ENCODE measurements around the gene TTLL9.
A peak's percentile ranks its signal among the peaks of the same experiment; 100 is the strongest.

TTLL9 gene

DNA sequence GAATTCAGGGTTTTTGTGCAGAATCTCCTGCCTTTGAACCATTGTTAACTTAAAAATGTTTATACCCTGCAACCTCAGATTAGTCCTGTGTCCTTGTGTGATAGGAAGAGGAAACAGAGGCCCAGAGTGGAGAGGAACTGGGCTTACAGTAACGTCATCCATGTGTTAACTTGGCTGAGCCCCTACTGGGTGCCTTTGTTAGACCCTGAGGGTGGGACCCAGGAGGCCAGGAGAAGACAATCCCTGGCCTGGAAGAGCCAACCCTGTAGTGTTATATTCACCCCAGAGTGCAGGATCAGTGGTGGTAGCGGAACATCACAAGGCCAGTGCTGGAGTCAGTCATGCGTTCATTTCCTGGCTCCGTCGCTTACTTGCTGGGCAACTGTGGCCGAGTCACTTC, 40.7 kb upstream of the TTLL9 start:
- H3K9me3 ChIP-seq (ENCODE audit: control insufficient read depth in 2 of 2, low read length in 2 of 2), result no peaks in the 10 kb centered on the region
- no peak overlapping the region for H3K4me3 ChIP-seq (ENCODE audit: low read length in 2 of 2)
- no peak overlapping the region for H3K27ac ChIP-seq (ENCODE audit: low read depth in 2 of 2, low read length in 2 of 2)
- H3K4me1 ChIP-seq (ENCODE audit: control insufficient read depth in 2 of 2, insufficient read depth in 2 of 2, low read length in 2 of 2), result no peaks in the 10 kb centered on the region
- no peaks in the 10 kb centered on the region for H3K36me3 ChIP-seq (ENCODE audit: control insufficient read depth in 2 of 2, insufficient read depth in 2 of 2, low read length in 2 of 2)
- no peak overlapping the region for H3K9ac ChIP-seq (ENCODE audit: low read depth in 1 of 2, low read length in 2 of 2)
- no peaks in the 10 kb centered on the region for H3K27me3 ChIP-seq (ENCODE audit: control insufficient read depth in 2 of 2, insufficient read depth in 2 of 2, low read length in 2 of 2)

DNA sequence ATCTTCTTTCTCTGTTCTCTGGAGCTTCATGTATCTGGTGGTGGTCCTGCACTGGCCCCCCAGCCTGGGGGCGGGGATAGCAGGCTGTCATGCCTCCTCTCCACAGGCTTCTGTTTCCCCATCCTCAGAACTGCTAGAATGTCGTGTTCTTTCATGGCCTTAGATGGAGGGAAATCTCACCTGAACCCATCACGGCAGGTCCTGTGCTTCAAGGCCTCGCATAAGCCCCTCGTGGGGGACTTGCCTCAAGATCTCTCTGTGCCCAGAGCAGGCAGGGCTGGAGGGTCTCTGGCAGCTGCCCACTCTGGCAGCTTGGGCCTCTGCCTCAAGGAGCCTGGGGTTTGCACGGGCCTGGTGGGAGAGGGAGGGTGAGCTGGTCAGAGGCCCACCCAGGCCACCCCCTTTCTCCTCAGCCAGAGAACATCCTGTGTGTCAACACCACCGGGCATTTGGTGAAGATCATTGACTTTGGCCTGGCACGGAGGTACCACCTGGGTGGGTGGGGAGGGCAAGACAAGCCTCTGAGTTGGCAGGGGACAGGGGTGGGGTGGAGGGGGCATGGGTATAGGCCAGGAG, 39.9 kb upstream of the TTLL9 start:
- H3K9me3 ChIP-seq (ENCODE audit: control insufficient read depth in 2 of 2, low read length in 2 of 2), result no peaks in the 10 kb centered on the region
- H3K4me1 ChIP-seq (ENCODE audit: control insufficient read depth in 2 of 2, insufficient read depth in 2 of 2, low read length in 2 of 2), result peaks cover 1 to 3% of the 10 kb centered on the region in 2 donors
- H3K9ac ChIP-seq (ENCODE audit: low read depth in 1 of 2, low read length in 2 of 2), result no peak overlapping the region
- H3K27ac ChIP-seq (ENCODE audit: low read depth in 2 of 2, low read length in 2 of 2), result no peak overlapping the region
- H3K36me3 ChIP-seq (ENCODE audit: control insufficient read depth in 2 of 2, insufficient read depth in 2 of 2, low read length in 2 of 2), result no peaks in the 10 kb centered on the region
- no peak overlapping the region for H3K4me3 ChIP-seq (ENCODE audit: low read length in 2 of 2)
- H3K27me3 ChIP-seq (ENCODE audit: control insufficient read depth in 2 of 2, insufficient read depth in 2 of 2, low read length in 2 of 2), result no peaks in the 10 kb centered on the region

DNA sequence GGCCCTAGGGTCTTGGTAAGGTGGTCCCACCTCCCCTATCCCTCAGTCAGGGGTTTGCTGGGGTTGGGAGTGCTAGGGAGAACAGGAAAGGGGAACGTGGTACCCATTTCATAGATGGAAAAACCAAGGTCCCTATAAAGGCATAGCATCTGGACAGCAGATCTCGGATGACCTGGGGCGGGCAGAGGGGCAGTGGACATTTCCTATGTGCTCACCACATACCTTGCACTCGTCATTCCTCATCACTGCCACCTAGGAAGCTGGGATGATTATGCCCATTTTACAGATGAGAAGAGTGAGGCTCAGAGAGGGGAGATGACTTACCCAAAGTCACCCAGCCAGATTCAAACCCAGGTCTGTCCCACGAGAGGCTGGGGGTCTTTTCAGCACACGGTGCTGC, 39.2 kb upstream of the TTLL9 start:
- H3K4me3 ChIP-seq (ENCODE audit: low read length in 2 of 2), result no peak overlapping the region
- no peaks in the 10 kb centered on the region for H3K27me3 ChIP-seq (ENCODE audit: control insufficient read depth in 2 of 2, insufficient read depth in 2 of 2, low read length in 2 of 2)
- H3K9ac ChIP-seq (ENCODE audit: low read depth in 1 of 2, low read length in 2 of 2), result no peak overlapping the region
- H3K27ac ChIP-seq (ENCODE audit: low read depth in 2 of 2, low read length in 2 of 2), result no peak overlapping the region
- H3K4me1 ChIP-seq (ENCODE audit: control insufficient read depth in 2 of 2, insufficient read depth in 2 of 2, low read length in 2 of 2), result peaks cover 8 to 9% of the 10 kb centered on the region in 2 donors
- no peaks in the 10 kb centered on the region for H3K36me3 ChIP-seq (ENCODE audit: control insufficient read depth in 2 of 2, insufficient read depth in 2 of 2, low read length in 2 of 2)
- no peaks in the 10 kb centered on the region for H3K9me3 ChIP-seq (ENCODE audit: control insufficient read depth in 2 of 2, low read length in 2 of 2)

DNA sequence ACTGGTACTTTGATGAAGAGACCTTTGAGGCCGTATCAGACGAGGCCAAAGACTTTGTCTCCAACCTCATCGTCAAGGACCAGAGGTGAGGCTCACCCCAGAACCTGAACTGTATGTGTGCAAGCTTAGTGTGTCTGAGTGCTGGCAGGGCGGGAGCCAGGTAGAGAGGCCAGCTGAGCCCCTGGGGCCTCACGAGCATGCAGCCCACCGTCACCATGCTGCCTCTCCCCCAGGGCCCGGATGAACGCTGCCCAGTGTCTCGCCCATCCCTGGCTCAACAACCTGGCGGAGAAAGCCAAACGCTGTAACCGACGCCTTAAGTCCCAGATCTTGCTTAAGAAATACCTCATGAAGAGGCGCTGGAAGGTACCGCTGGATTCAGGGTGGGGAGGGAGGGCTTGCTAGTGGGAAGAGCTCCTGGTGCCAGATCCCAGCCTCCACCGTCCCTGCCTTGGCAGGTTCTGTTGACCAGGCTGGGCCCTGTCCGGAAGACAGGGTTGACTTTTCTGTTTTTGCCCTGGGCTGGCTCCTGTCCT, 38.6 kb upstream of the TTLL9 start:
- Histone ChIP-seq H3K36me3 (ENCODE audit: control insufficient read depth in 2 of 2, insufficient read depth in 2 of 2, low read length in 2 of 2) (no peaks in the 10 kb centered on the region), H3K27ac (ENCODE audit: low read depth in 2 of 2, low read length in 2 of 2) (no peak overlapping the region), H3K9me3 (ENCODE audit: control insufficient read depth in 2 of 2, low read length in 2 of 2) (no peaks in the 10 kb centered on the region), H3K4me1 (ENCODE audit: control insufficient read depth in 2 of 2, insufficient read depth in 2 of 2, low read length in 2 of 2) (peaks cover 14 to 16% of the 10 kb centered on the region in 2 donors), H3K4me3 (ENCODE audit: low read length in 2 of 2) (no peak overlapping the region), H3K27me3 (ENCODE audit: control insufficient read depth in 2 of 2, insufficient read depth in 2 of 2, low read length in 2 of 2) (no peaks in the 10 kb centered on the region), H3K9ac (ENCODE audit: low read depth in 1 of 2, low read length in 2 of 2) (no peak overlapping the region)

DNA sequence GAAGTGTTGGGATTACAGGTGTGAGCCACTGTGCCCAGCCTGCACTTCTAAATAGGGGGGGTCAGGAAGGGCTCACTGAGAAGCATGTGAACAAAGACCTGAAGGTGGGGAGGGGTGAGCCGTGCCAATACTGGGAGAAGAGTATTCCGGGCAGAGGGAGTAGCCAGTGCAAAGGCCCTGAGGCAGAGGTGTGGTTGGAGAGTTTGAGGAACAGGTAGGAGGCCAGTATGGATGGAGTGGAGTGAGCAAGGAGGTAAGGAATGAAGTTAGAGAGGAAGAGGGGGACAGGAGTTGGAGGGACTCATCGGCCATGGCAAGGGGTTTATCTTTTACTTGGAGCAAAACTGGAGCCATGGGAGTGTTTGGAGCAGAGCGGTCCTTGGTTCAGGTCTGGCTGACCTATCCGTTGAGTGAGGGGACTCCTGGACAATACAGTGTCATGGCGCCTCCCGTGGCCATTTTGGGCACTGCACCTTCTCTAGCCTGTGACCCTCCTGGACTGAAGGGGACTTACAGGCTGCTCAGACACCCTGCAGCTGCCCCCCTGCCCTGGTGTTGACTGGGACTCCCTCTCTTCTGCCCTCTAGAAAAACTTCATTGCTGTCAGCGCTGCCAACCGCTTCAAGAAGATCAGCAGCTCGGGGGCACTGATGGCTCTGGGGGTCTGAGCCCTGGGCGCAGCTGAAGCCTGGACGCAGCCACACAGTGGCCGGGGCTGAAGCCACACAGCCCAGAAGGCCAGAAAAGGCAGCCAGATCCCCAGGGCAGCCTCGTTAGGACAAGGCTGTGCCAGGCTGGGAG, 37.1 kb upstream of the TTLL9 start:
- no peak overlapping the region for H3K4me3 ChIP-seq (ENCODE audit: low read length in 2 of 2)
- no peaks in the 10 kb centered on the region for H3K36me3 ChIP-seq (ENCODE audit: control insufficient read depth in 2 of 2, insufficient read depth in 2 of 2, low read length in 2 of 2)
- no peaks in the 10 kb centered on the region for H3K9me3 ChIP-seq (ENCODE audit: control insufficient read depth in 2 of 2, low read length in 2 of 2)
- H3K4me1 ChIP-seq (ENCODE audit: control insufficient read depth in 2 of 2, insufficient read depth in 2 of 2, low read length in 2 of 2), result peaks cover 16 to 19% of the 10 kb centered on the region in 2 donors
- no peaks in the 10 kb centered on the region for H3K27me3 ChIP-seq (ENCODE audit: control insufficient read depth in 2 of 2, insufficient read depth in 2 of 2, low read length in 2 of 2)
- no peak overlapping the region for H3K27ac ChIP-seq (ENCODE audit: low read depth in 2 of 2, low read length in 2 of 2)
- H3K9ac ChIP-seq (ENCODE audit: low read depth in 1 of 2, low read length in 2 of 2), result no peak overlapping the region

DNA sequence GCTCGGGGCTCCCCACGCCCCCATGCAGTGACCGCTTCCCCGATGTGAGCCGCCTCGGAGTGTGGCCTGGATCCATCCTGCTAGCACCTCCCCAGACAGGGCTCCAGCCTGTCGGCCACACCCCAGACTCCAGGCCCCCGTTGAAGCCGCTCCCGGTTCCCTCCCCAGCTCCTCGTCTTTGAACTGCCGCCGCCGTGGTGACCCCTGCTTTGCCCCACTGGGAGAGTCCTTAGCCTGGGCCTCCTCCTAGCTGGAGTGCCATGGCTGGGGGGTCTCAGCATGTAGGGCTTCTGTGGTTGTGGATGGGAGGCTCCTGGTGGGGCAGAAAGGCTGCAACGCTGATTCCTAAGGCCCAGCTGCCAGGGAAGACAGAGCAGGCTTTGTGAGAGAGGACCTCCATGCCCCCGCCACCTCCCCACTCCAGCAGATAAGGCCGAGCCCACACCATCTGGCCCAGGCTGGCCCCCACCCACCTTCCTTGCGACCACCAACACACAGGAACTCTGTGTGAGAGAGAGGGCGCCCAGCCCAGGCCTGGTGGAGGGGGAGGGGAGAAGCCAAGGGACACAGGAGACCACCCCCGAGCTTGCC, 36.4 kb upstream of the TTLL9 start:
- Histone ChIP-seq H3K9me3 (ENCODE audit: control insufficient read depth in 2 of 2, low read length in 2 of 2) (no peaks in the 10 kb centered on the region), H3K4me3 (ENCODE audit: low read length in 2 of 2) (no peak overlapping the region), H3K36me3 (ENCODE audit: control insufficient read depth in 2 of 2, insufficient read depth in 2 of 2, low read length in 2 of 2) (no peaks in the 10 kb centered on the region), H3K27ac (ENCODE audit: low read depth in 2 of 2, low read length in 2 of 2) (no peak overlapping the region), H3K4me1 (ENCODE audit: control insufficient read depth in 2 of 2, insufficient read depth in 2 of 2, low read length in 2 of 2) (peaks cover 16 to 19% of the 10 kb centered on the region in 2 donors), H3K27me3 (ENCODE audit: control insufficient read depth in 2 of 2, insufficient read depth in 2 of 2, low read length in 2 of 2) (no peaks in the 10 kb centered on the region), H3K9ac (ENCODE audit: low read depth in 1 of 2, low read length in 2 of 2) (no peak overlapping the region)

DNA sequence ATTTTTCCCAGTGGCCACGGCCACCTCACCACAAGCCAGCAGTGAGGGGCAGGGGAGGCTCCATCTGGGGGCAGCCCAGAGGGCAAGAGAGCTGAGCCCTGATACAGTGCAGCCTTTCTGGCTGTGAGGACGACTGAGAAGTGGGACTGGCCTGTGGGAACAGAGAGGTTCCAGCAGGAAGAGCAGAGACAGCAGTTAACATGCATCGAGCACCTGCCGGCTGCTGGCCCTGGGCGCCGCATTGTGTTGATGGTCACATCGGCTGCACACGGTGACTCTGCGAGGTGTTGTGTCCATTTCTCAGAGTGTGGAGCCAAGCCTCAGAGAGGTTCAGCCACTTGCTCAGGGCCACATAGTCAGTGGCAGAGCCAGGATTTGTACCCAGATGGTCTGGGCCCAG, 34.9 kb upstream of the TTLL9 start:
- Histone ChIP-seq H3K4me1 (ENCODE audit: control insufficient read depth in 2 of 2, insufficient read depth in 2 of 2, low read length in 2 of 2) (peaks cover 16 to 19% of the 10 kb centered on the region in 2 donors), H3K27ac (ENCODE audit: low read depth in 2 of 2, low read length in 2 of 2) (no peak overlapping the region)

DNA sequence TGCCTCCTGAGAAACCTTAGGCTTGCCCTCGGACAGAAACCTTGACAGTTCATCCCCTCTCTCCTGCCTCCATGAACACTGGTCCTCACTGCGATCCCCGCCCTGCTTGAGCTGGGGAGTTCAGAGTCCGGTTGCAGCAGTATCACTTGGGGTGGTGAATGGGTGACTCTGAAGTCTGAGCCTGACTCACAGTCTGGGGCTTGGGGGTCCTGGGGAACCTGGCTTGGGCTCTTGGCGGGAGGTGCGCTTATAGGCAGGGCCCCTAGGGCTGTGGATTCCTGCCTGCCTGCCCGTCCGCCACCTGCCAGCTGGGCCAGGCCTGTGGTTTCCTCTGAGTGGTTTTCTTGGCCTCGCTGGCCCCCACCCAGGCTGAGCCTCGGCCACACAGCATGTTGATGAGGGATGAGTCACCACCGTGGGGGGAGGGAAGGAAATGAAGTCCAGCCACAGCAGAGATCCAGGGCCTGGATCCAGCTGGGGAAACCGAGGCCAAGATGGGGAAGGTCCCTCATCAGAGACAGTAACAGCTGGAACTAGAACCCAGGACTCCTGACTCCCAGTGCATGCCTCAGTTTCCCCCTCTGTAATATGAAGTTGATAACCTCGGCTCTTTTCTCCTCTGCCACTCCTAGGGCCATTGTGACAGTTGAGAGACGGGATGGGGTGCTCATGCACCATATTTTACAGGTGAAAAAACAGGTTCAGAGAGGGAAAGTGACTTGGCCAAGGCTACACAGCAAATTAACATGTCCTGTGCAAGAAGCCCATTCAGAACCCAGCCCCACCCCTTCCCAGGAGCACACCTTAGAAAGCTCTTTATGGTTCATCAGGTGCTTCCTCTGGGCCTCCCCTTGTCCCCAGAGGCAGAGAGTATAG, 34.2 kb upstream of the TTLL9 start:
- Histone ChIP-seq H3K27me3 (ENCODE audit: control insufficient read depth in 2 of 2, insufficient read depth in 2 of 2, low read length in 2 of 2) (no peaks in the 10 kb centered on the region), H3K9me3 (ENCODE audit: control insufficient read depth in 2 of 2, low read length in 2 of 2) (no peaks in the 10 kb centered on the region), H3K4me1 (ENCODE audit: control insufficient read depth in 2 of 2, insufficient read depth in 2 of 2, low read length in 2 of 2) (peaks cover 16 to 19% of the 10 kb centered on the region in 2 donors), H3K4me3 (ENCODE audit: low read length in 2 of 2) (no peak overlapping the region), H3K36me3 (ENCODE audit: control insufficient read depth in 2 of 2, insufficient read depth in 2 of 2, low read length in 2 of 2) (no peaks in the 10 kb centered on the region), H3K27ac (ENCODE audit: low read depth in 2 of 2, low read length in 2 of 2) (no peak overlapping the region), H3K9ac (ENCODE audit: low read depth in 1 of 2, low read length in 2 of 2) (no peak overlapping the region)

More for the DNA sequence above, 34.9 kb upstream of the TTLL9 start:
- H3K36me3 ChIP-seq (ENCODE audit: control insufficient read depth in 2 of 2, insufficient read depth in 2 of 2, low read length in 2 of 2), result no peaks in the 10 kb centered on the region
- H3K27me3 ChIP-seq (ENCODE audit: control insufficient read depth in 2 of 2, insufficient read depth in 2 of 2, low read length in 2 of 2), result no peaks in the 10 kb centered on the region
- no peak overlapping the region for H3K9ac ChIP-seq (ENCODE audit: low read depth in 1 of 2, low read length in 2 of 2)
- no peak overlapping the region for H3K4me3 ChIP-seq (ENCODE audit: low read length in 2 of 2)
- no peaks in the 10 kb centered on the region for H3K9me3 ChIP-seq (ENCODE audit: control insufficient read depth in 2 of 2, low read length in 2 of 2)

DNA sequence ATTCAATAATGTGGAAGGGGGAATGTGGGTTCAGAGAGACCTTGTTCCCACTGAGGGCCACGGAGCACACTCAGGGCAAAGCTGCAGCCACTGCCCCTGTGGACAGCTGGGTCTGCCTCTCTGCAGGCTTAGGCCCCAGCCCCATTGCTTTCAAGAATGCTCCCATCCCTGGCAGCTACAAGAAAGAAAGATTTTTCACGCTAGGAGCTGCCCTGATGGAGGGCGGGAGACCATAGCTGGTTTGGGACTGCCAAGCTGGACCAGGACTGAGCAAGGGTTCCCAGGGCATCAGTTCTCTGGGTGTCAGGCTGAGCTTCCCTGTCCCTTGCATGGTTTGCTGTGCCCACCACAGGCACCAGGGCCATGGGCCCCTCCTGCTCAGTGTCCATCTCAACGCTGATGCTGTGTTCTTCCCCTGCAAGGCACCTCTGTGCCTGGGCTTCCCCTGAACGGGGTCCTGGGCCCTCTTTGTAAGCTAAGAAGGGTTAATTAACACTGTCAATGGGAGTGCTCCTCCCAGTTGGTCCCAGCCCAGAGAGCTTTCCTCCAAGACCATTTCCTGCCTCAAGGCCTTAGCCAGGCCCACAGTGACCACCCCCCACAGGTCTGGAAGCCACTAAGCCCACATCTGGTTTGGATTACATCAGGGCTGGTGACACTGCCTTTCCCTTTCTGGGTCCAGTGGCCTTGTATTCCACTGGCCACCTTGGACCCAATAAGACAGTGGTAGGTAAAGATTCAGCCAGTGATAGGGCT, 33.4 kb upstream of the TTLL9 start:
- Histone ChIP-seq H3K9ac (ENCODE audit: low read depth in 1 of 2, low read length in 2 of 2) (no peak overlapping the region), H3K4me1 (ENCODE audit: control insufficient read depth in 2 of 2, insufficient read depth in 2 of 2, low read length in 2 of 2) (peaks cover 16 to 19% of the 10 kb centered on the region in 2 donors), H3K36me3 (ENCODE audit: control insufficient read depth in 2 of 2, insufficient read depth in 2 of 2, low read length in 2 of 2) (no peaks in the 10 kb centered on the region), H3K27me3 (ENCODE audit: control insufficient read depth in 2 of 2, insufficient read depth in 2 of 2, low read length in 2 of 2) (no peaks in the 10 kb centered on the region), H3K4me3 (ENCODE audit: low read length in 2 of 2) (no peak overlapping the region), H3K9me3 (ENCODE audit: control insufficient read depth in 2 of 2, low read length in 2 of 2) (no peaks in the 10 kb centered on the region), H3K27ac (ENCODE audit: low read depth in 2 of 2, low read length in 2 of 2) (peak overlapping the region in 1 of 2 donors; percentile 16)

Measured in mucosa of rectum (tissue), 2 donors.